Choroid plexus epithelial cell (primary cell): ENCODE data around the gene DUSP22.

Experiments
- DNase-seq: peaks from one replicate; pipeline ENCODE4 v3.0.0-alpha.2; 2010; ENCODE audit warnings: low read depth
- H3K4me3 ChIP-seq: 2 replicates; pipeline ENCODE4 v1.5.1; 2011; ENCODE audit warnings: low read depth, mild to moderate bottlenecking, control low read depth, low read length, moderate library complexity
- TF ChIP-seq, protein P1 (sequence below): conservative IDR thresholded peaks from 2 replicates; pipeline ENCODE4 v1.5.1; 2011; ENCODE audit warnings: low read depth, mild to moderate bottlenecking, control low read depth, inconsistent platforms, low read length, moderate library complexity

DUSP22 gene

DNA sequence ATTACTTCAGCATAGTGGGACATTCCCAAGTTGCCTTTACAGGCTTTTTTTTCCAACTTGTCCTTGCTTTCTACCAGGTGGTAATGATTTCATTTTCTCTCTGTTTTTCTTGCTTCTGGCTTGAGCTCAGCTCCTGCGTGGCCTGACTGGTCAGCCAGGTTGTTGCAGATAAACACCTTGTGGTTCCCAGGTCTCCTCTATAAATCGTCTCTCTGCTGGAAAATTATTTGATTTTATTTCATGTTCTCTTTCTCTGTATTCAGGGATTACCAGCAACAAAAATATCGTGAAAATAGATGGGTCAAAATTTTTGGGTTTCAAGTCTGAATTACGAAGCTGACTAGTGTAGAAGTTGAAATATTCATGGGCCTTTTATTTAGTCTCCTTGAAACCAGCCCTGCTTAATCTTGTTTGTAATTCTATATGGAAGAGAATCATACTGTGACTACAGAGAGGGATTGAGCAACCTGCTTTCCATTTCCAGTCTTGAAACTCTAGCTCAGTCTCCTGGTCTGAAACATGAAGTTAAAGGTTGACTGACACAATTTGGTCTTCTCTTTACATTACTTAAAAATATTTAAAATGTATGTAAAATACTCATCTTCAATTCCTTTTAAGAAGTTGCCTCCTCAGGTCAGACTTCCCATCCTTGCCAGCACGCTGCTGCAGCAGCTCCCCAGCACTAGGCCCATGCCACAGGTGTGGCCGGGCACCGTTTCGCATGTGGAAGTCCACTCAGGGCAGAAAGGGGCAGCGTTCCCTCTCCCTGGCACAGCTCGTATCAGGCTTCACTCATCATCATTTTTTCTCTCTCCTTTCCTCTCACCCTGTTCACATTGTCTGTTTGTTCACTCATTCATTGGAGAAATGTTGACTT lies 7.1 kb downstream of the DUSP22 start:
- peak; percentile 70 for DNase-seq
- TF ChIP-seq, protein P1, sequence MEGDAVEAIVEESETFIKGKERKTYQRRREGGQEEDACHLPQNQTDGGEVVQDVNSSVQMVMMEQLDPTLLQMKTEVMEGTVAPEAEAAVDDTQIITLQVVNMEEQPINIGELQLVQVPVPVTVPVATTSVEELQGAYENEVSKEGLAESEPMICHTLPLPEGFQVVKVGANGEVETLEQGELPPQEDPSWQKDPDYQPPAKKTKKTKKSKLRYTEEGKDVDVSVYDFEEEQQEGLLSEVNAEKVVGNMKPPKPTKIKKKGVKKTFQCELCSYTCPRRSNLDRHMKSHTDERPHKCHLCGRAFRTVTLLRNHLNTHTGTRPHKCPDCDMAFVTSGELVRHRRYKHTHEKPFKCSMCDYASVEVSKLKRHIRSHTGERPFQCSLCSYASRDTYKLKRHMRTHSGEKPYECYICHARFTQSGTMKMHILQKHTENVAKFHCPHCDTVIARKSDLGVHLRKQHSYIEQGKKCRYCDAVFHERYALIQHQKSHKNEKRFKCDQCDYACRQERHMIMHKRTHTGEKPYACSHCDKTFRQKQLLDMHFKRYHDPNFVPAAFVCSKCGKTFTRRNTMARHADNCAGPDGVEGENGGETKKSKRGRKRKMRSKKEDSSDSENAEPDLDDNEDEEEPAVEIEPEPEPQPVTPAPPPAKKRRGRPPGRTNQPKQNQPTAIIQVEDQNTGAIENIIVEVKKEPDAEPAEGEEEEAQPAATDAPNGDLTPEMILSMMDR, result no peak
- H3K4me3 ChIP-seq, result no peak overlapping the region

DNA sequence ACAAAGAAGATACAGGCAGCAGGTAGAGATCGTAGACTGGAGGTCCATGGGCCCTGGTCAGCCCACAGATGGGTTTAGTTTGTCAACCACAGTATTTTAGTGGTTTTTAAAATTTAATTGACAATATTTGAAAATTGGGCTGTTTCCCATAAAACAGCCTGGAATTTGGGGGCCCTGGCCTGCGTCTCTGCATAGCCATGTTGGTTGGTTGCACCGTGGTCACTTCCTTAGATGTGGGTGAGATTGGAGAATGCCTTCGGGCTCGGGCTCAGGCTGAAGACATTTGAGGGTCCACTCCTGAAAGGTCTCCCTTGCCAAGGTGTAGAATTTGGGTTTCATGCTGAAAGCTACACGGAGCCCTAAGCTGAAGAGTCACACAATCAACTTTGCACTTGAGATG lies 7.7 kb downstream of the DUSP22 start:
- H3K4me3 ChIP-seq, result no peak overlapping the region
- TF ChIP-seq, protein P1, result no peak
- DNase-seq, result no peak

DNA sequence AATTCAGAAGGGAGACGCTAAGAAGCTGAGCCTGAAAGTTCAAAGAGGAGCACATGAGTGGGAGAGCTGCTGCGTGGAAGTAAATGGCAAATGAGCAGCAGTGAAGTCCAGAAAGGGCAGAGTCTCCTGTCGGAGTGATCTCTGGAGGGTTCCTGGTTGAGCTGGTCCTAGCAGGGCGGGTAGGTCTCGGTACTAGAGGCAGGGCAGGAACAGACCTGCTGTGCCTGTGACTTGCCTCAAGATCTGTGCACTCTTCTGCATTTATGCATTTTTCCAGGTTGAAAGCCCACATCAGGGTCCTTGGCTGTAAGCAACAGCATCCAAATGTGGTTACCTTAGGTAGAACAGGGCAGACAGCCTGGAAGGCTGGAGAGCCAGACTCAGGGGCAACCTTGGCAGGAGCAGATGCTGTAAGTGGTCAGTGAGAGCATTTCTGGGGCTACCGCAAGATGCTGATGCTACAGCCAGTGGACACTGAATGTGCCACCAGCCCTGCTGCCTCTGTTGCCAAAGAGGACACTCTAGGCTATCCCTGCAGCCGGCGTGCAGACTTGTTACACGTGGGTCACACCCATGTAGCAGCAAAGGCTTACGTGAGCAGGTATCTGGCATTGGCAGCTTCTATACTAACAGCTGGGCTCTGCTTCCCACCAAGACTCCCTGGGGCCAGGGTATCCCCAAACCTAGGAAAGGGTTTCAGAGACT lies 8.4 kb downstream of the DUSP22 start:
- no peak for DNase-seq
- TF ChIP-seq, protein P1, result no peak

DNA sequence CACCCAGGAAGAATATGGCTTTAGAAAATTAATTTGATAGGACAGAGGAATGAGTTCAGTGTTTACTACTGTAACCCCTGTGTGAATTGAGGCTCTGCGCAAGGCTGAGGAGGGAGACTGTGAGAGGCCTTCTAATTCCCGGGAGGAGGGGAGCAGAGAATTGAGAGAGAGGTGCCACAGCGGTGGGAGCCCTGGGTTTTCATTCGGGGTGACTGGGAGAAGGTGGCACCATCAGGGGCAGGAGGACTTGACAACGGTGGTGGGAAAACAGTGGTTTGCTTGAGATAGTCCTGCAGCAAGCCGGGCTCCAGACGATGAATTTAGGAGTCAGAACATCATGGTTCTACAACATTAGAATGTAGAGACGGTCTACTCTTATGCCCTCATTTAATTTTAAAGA lies 9.2 kb downstream of the DUSP22 start:
- H3K4me3 ChIP-seq, result no peak overlapping the region
- DNase-seq, result no peak
- TF ChIP-seq, protein P1, result no peak

More for the DNA sequence above, 8.4 kb downstream of the DUSP22 start:
- H3K4me3 ChIP-seq, result no peak overlapping the region

DNA sequence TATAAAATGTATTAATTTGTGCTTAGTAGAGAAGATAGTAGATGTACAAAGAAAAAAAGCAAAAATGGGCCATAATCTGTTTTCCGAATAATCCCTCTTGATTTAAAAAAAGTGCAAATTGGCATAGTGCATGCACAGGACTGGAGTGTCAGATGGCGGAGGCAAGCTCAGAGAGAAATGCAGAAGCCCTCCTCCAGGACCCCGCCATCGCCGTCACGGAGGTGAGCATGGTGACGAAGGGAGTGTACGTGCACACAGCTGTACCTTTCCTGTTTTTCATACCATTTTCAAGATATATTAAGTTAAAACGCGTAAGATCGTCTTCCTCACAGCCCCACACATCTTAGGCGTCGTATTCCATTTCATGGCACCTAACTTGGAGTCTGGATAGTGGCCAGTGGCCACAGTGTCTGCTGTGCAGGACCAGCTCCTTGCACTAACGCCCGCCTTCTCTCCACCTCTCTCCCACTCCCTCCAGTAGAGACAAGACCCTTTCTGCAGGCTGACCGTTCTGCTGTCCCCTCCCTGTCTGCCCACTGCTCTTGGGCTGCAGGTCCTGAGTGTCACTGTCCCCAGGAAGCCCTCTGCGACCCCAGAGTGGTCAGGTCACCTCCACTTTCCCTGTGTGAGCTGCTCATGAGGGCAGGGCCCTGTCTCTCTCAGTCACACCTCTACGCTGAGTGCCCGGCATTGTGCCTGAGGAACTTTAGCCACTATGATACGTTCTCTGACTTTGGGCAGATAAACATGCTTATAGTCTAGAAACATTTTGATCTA lies 9.8 kb downstream of the DUSP22 start:
- H3K4me3 ChIP-seq, result no peak overlapping the region
- DNase-seq, result no peak
- TF ChIP-seq, protein P1, result no peak

DNA sequence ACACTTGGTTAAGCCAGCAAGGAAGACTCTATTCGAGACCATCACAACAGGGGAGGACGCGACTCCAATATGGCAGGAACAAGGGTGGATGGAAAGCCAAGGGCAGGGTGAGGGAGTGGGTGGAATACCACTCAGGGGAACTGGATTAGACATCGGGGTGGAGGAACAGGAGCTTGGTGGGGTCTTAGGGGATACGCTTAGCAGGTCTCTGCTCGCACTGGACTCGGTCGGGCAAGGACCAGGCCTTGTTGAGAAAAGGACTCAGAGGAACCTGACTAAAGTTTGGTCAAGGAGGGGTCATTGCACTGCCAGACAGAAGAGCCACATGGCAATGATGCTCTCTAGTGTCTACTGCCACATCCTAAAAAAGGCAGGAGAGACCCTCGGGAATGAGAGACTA lies 10.5 kb downstream of the DUSP22 start:
- no peak for DNase-seq
- TF ChIP-seq, protein P1, result no peak
- no peak overlapping the region for H3K4me3 ChIP-seq
